Measurements from ENCODE around the gene HCN2. TPM values are rescaled to one million over a fixed set of nuclear protein-coding genes. Genes with fewer than 3 reads are reported as not detected.

HCN2 gene
- total RNA-seq, 1 donor from 2014 or later, result 0.52 TPM

DNA sequence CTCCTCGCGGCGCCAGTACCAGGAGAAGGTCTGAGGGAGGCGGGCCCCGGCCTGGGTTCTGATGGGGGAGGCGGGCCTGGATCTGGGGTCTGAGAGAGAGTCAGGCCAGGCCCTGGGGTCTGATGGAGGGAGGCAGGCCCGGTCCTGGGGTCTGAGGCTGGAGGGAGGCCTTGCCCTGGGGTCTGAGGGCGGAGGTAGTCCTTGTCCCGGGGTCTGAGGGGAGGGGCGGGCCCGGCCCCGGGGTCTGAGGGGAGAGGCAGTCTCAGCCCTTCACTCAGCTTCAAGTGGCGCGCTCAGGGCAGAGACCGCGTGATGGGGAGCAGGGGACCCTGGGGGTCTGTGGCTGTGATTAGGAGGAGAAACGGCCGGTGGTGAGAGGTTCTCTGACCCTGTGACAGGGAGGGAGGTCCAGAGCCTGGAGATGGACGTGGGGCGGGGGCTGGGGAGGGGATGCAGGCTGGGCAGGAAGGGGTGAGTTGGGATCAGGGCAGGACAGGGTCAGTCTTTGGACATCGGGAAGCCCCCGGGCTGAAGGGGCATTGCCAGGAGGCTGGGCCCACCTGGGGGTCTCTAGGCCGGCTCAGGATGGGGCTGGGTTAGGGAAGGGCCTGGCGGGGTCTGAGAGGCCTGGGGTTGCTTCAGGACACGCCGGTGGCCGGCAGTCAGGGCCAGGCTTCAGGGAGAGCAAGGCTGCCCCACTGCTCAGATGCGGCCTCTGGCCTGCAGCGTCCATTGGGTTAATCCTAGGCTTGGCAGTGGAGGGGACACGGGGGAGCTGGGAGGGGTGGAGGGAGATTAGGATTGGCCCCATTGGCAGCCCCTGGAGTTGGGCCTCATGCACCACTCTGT is 18.7 kb downstream of the HCN2 start:
- Histone ChIP-seq H3K4me1 (peaks cover 14% of the 10 kb centered on the region), H3K9me3 (no peaks in the 10 kb centered on the region), H3K27me3 (no peaks in the 10 kb centered on the region), H3K27ac (no peak overlapping the region), H3K4me3 (no peak overlapping the region), H3K36me3 (no peaks in the 10 kb centered on the region)
- intact Hi-C loops (cut with DNase I), result no loop called here
- DNase-seq, result no peak
- TF ChIP-seq, protein P1, sequence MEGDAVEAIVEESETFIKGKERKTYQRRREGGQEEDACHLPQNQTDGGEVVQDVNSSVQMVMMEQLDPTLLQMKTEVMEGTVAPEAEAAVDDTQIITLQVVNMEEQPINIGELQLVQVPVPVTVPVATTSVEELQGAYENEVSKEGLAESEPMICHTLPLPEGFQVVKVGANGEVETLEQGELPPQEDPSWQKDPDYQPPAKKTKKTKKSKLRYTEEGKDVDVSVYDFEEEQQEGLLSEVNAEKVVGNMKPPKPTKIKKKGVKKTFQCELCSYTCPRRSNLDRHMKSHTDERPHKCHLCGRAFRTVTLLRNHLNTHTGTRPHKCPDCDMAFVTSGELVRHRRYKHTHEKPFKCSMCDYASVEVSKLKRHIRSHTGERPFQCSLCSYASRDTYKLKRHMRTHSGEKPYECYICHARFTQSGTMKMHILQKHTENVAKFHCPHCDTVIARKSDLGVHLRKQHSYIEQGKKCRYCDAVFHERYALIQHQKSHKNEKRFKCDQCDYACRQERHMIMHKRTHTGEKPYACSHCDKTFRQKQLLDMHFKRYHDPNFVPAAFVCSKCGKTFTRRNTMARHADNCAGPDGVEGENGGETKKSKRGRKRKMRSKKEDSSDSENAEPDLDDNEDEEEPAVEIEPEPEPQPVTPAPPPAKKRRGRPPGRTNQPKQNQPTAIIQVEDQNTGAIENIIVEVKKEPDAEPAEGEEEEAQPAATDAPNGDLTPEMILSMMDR (IDR thresholded peaks at IDR 0.05), result no peak
- no peak for ATAC-seq

DNA sequence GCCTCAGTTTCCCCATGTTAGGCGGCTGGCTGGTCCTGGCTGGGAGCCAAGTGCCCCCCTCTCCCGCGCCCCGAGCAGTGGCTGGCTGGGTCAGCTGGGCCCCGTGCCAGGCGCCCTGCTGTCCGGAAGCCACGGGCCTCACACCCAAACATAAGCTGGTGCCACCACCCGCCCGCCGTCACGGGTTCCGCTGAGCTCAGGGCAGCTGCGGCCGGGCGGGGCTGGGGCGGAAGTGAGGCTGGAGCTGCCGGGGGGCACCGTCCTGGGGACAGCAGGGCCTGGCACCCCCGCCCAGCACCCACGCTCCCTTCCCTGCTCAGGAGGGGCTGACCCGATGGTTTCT is 19.3 kb downstream of the HCN2 start:
- H3K27me3 ChIP-seq, result no peaks in the 10 kb centered on the region
- H3K27ac ChIP-seq, result no peak overlapping the region
- no peaks in the 10 kb centered on the region for H3K36me3 ChIP-seq
- H3K9me3 ChIP-seq, result no peaks in the 10 kb centered on the region
- TF ChIP-seq, protein P1 (IDR thresholded peaks at IDR 0.05), result no peak
- ATAC-seq (peak; percentile 70), DNase-seq (peak; percentile 85)
- no peak overlapping the region for H3K4me3 ChIP-seq
- intact Hi-C loops (cut with DNase I), result no loop called here
- peaks cover 14% of the 10 kb centered on the region for H3K4me1 ChIP-seq

DNA sequence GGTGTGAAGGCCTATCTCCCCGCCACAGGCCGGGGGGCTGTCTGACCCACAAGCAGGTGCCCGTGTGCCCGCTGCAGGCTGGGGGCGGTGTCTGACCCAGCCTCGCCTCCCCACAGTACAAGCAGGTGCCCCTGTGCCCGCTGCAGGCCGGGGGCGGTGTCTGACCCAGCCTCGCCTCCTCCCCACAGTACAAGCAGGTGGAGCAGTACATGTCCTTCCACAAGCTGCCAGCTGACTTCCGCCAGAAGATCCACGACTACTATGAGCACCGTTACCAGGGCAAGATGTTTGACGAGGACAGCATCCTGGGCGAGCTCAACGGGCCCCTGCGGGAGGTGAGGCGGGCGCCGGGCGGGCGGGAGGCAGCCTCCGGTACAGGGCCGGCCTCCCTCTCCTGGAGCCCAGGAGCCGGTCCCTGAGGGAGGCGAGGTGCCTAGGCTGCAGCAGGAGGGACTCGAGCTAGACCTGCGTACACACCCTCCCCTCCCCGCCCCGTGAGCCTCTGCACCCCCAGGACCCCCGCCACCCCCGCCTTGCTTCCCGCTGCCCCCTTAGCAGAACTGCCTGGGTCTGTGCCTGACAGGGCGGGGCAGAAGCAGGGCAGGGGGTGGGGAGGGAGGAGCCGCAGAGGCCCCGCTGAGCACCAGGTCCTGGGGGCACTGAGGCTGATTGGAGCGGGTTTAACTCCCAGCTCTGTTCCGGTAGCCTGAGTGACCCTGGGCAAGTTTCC is 20.6 kb downstream of the HCN2 start:
- H3K27me3 ChIP-seq, result no peaks in the 10 kb centered on the region
- H3K4me3 ChIP-seq, result peak overlapping the region; percentile 36
- H3K9me3 ChIP-seq, result no peaks in the 10 kb centered on the region
- TF ChIP-seq, protein P1 (IDR thresholded peaks at IDR 0.05), result no peak
- no peak for DNase-seq
- peaks cover 14% of the 10 kb centered on the region for H3K4me1 ChIP-seq
- no peaks in the 10 kb centered on the region for H3K36me3 ChIP-seq
- ATAC-seq, result peak; percentile 5
- intact Hi-C loops (cut with DNase I), result no loop called here
- peak overlapping the region; percentile 60 for H3K27ac ChIP-seq

DNA sequence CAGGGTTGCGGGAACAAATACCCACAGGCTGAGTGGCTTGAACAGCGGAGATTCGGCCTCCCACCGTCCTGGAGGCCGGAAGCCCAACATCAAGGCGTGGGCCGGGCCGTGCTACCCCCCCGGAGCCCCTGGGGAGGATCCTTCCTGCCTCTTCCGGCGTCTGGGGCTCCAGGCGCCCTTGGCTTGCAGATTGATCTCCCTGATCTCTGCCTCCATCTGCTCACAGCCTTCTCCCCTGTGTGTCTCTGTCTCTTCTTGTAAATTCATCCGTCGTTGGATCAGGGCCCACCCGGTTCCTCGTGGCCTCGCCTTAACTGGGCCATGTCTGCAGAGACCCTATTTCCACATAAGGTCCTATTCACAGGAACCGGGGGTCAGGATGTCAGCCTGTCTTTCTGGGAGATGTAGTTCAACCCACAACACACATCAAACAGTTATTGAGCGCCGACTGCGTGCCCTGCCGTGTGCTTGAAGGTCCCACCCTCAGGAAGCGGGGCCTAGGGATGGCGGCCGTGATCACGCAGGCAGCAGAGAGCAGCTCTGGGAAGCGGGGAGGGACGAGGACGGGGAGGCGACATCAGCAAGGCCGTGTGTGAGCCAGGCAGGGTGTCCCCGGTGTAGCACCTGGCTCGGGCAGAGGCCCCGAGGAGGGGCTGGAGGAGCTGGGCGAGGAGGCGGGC is 21.3 kb downstream of the HCN2 start:
- DNase-seq (no peak), ATAC-seq (peak; percentile 47)
- peak overlapping the region; percentile 60 for H3K27ac ChIP-seq
- intact Hi-C loops (cut with DNase I), result no loop called here
- H3K4me1 ChIP-seq, result peaks cover 14% of the 10 kb centered on the region
- H3K27me3 ChIP-seq, result no peaks in the 10 kb centered on the region
- no peaks in the 10 kb centered on the region for H3K9me3 ChIP-seq
- peak overlapping the region; percentile 36 for H3K4me3 ChIP-seq
- TF ChIP-seq, protein P1 (IDR thresholded peaks at IDR 0.05), result no peak
- H3K36me3 ChIP-seq, result no peaks in the 10 kb centered on the region

DNA sequence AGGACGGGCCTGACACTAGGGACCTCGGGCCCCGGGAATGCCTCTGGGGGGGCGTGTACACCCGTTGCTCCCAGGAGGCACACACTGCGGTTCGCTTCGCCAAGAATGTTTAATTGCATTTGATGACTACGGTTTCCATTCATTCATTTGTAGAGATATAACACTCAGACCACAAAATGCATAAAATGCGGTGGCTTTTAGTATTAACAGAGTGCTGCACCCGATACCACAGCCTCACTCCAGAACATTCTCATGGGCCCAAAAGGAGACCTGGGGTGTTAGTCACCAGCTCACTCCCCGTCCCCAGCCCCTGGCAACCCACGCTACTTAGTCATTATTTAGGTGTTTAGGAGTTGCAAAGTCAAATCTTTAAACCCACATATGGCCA is 21.8 kb downstream of the HCN2 start:
- Histone ChIP-seq H3K9me3 (no peaks in the 10 kb centered on the region), H3K4me3 (peak overlapping the region; percentile 36), H3K36me3 (no peaks in the 10 kb centered on the region), H3K27ac (peak overlapping the region; percentile 60), H3K27me3 (no peaks in the 10 kb centered on the region), H3K4me1 (peaks cover 14% of the 10 kb centered on the region)
- no peak for DNase-seq
- ATAC-seq, result no peak
- intact Hi-C loops (cut with DNase I), result no loop called here
- TF ChIP-seq, protein P1 (IDR thresholded peaks at IDR 0.05), result no peak

Data from upper lobe of right lung (tissue), 1 donor.